C4-2B (cell line): Measurements from ENCODE around the gene SH3GL1.

ENCODE experiments used
- CTCF ChIP-seq: fragments of 450-650 bp; conservative IDR thresholded peaks from 2 replicates; pipeline ENCODE4 v1.5.1; 2017; ENCODE audit warnings: mild to moderate bottlenecking
- ZFX ChIP-seq: fragments of 450-650 bp; IDR thresholded peaks from 2 replicates; pipeline ENCODE4 v1.6.1; 2017

GRCh38 chr19:4448147-4448985, 48.0 kb upstream of the SH3GL1 start:
- TF ChIP-seq CTCF (no peak), ZFX (no peak)
